HG03064 (cell line): ENCODE results near the gene NTN5.

ENCODE experiments used
- ATAC-seq: cut with Tn5 transposase; IDR thresholded peaks from one replicate; pipeline ENCODE4 v1.9.1; 2021; ENCODE audit warnings: low read depth; ENCODE audit not compliant: unreplicated experiment

Gene NTN5

DNA sequence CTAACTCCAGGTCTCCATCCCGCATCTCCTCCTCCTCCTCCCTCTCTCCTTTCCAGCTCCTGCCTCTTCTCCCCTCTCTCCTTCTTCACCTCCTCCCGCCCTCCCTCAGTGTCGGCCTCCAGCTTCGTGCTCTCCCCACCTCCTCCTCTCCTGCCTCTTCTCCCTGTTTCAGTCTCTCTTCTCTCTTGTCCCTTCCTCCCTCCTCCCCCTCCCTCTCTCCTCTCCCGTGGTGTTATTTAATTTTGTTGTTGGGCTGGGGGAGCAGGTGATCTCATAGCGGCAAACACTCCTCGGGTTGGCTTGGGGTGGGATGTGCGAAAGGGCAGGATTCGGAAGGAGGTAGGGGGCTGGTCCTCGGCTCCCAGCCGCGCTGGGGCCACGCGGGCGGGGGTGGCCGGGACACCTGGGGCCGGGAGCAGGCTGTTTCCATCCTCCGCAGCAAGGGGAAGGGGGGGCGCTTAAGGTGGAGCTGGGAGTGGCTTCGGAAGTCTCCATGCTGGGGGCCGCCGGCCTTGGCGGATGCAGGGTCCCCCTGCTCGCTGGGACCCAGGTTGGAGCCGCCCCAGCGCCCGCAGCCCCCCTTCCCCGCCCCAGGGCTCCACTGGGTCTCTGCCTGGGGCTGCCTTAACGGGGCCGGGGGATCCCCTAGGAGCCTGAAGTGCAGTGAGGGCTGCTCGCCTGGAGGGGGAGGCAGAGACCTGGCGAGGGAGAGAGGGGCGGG, 26.7 kb downstream of the NTN5 start, which contains the start of gene CA11:
CA11 (minus strand) TSS at position 187 of the 721 bp plus-strand sequence. CDS start 555 bp downstream, outside the sequence.
- peak; percentile 68 for ATAC-seq

DNA sequence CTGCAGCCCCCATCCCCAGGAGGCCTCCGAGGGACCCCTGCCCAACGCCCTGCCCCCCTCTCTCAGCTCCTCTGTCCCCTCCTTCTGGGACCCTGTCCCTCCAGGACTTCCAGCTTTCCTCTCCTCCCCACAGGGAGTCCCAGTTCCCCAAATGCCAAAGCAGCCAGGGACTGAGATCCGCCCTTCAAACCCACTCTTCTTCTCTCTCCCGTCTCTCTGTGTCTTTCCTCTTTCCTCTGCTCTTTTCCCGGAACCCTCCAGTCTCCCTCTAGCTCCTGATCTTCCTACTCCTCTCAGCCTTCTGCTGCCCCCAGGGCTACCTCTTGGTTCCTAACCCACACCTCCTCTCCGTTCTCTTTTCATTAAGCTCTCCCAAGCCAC, 27.2 kb downstream of the NTN5 start:
- ATAC-seq = no peak

DNA sequence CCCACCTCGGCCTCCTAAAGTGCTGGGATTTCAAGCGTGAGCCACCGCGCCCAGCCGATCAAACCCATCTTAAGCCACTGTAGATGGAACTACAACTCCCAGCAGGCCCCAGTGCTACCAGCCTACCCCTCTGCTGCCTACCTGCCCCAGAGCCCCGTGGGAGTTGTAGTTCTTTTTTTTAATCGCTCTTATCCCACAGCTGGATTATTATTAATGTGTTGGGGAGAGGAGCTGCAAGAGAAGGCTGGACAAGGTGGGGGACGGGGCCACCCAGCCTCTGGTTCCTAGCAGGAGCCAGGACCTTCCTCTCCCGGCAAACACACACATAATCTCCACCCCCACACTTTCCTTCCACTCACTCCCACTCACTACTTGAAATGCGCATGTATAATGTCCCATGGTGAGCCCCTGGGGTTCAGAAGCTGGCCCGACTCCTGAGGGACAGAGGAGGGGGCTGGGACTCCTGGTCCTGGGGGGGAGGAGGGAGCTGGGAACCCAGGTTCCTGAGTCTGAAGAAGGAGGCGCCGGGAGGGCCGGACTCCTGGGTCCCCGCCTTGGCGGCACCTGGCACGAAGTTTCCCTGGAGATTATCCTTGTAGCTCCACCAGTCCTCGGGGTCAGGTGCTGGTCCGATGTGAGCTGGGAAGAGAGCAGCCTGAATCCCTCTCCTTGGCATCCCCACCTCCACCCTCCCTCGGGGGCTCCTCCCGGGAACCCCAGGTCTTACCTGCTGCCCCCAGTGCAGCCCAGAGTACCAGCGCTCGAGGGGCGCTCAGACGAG, 27.8 kb downstream of the NTN5 start:
- no peak for ATAC-seq

DNA sequence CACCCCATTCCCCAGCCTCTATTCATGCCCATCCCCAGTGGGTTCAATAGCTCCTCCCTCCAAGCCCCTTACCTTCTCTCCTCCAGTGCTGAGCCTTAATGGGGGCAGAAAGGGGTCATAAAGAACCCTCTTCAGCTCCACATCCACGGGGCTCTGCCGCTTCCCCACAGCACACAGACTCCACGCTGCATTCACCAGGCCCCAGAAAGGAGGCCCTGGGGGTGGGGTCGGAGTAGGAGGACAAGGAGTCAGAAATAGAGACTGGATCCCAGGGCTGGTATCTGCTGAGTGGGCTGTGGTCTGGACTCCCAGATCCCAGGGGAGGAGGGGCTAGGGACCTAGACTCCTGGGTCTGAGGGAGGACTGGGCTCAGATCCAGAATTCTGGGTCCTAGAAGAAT, 28.5 kb downstream of the NTN5 start:
- ATAC-seq = no peak

DNA sequence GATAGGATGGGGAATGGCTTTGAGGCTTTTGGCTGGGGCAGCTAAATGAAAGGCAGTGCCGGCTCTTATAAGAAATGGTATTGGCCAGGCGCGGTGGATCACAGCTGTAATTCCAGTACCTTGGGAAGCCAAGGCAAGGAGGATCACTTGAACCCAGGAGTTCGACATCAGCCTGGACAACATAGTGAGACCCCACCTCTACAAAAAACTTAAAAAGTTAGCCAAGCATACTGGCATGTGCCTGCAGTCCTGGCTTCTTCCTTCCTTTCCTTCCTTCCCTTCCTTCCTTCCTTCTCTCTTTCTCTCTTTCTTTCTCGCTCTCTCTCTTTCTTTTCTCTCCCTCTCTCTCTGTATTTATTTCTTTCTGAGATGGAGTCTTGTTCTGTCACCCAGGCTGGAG, 30.0 kb downstream of the NTN5 start:
- ATAC-seq = no peak

DNA sequence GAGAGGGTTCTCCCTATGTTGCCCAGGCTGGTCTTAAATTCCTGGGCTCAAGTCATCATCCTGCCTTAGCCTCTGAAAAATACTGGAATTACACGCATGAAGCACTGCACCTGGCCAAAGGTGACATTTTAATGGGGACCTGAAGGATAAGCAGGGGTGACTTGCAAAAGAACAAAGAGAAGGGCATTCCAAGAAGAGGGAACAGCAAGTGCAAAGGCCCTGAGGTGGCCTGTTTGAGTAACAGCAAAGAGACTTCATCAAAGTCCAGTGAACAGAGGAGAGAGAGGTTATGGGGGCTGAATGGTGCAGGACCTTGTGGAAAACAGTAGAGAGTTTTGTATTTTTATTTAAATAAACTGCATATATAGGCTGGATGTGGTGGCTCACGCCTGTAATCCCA, 31.0 kb downstream of the NTN5 start:
- ATAC-seq = no peak

DNA sequence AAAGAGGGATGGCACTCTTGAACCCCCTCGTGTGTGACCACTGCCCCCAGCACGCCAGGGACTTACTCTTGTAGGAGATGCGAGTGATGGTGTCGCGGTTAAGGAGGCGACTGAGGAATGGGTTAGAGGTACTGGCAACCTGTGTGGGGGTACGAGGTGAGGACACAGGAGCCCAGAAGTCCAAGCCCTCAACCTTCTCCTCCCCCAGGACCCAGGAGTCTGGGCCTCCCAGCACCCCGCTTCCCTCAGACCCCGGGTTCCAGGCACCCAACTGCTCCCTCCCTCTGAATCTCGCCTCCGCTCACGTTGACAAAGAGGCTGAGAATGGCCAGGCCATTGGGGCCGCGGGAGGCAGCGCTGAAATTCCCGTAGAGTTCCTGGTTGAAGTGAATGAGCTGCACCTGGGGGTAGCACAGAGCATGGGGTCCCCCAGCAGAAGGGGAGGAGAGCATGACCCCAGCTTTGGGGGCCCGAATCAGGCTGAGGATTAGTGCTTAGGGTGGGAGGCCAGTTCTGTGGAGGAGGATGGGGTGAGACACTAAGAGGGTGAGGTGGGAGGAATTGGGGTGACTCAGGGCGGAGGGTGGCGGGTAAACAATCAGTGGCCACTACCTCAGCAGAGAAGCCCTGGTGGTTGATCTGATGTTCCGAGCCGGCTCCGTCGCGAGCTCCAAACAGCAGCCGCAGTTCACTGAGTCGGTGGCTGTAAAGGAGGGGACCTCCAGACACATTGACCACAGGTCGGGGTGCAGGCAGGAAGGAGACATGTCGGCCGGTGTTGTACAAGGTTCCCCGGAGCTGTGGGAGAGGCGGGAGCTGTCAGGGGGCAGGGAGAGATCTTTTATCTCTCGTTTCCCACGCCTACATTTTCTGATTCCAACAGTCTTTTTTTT, 33.1 kb downstream of the NTN5 start:
- no peak for ATAC-seq

DNA sequence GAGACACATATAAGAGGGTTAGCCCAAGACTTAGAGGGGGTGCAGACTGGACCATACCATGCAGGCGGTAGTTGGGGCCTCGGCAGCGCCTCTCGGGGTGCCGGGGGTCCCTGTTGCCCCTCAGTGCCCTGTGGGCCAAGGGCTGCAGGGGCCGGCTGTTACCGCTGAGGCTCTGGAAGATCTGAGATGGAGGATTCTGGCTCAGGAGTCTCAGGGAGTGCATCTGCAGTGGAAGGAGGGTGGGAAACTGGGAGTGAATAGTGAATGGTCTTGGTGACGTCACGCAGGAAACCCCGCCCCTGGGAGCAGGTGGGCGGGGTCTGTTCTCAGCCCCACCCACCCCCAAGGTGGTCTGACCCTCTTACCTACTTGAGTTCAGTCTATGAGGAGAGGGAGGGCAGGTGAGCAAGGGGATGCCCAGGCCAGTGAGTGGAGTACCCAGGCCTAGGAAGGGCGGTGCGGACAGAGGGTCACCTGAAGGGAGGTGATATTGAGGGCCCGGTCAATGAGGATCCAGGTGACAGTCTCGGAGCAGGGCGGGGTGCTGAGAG, 33.9 kb downstream of the NTN5 start:
- ATAC-seq = no peak

DNA sequence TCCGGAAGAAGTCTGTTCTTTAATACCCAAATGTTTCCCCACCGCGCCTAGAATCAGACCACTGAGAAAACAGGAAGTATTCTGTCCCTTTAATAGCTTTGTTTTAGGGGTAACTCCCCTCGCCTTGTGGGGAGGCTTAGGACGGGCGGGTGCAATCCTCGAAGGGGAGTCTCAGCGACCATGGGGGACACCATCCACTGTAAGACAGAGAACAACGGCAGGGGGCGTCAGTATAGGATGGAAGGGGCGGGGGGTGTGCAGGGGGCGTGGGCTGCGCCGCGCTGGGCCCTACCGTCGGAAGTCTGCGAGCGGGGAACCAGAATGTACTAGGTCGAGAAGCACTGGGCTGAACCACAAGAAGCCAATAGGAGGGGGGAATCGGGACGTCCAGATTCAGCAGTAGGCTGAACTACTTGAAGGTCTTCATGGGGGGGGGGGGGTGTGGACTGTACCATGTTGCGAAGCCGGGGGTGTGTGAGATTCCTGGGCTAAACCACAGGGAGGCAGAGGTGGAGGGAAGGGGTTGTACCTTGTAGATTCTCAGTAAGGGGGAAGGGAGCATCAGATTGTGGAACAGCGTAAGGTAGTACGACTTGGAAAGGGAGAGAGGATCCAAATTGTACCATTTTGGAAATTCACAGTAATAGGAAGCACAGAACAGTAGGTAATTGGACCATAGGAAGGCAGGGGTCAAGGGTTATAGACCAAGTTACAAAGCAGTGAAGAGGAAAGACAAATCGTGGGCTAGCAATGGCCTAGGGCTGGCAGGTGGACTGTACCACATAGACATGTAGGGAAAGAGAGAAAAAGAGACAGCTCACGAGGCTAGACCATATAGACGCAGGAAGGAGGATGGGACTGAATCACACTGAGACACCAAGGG, 34.6 kb downstream of the NTN5 start:
- no peak for ATAC-seq

DNA sequence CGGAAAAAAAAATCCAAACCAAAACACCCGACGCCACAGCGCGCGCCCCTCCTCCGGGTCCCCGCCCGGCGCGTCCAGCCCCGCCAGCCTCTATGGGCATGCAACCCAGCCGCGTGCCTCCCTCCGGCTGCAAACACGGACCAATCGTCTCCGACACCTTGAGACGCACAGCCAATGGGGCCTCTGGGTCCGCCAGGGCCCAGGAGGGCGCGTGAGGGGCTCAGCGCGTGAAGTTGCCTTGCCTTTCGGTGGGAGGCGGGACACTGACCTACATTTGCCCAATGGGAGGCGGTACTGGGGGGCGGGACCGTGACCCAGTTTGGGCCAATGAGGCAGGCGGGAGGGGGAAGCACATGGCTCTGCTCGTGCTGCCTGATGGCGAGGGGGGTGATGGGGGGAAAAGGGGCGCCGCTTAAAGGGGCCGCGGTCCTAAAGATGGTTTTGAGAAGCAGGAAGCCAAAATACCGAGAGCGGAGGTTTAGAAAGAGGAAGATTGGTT, 35.3 kb downstream of the NTN5 start:
- peak; percentile 50 for ATAC-seq

DNA sequence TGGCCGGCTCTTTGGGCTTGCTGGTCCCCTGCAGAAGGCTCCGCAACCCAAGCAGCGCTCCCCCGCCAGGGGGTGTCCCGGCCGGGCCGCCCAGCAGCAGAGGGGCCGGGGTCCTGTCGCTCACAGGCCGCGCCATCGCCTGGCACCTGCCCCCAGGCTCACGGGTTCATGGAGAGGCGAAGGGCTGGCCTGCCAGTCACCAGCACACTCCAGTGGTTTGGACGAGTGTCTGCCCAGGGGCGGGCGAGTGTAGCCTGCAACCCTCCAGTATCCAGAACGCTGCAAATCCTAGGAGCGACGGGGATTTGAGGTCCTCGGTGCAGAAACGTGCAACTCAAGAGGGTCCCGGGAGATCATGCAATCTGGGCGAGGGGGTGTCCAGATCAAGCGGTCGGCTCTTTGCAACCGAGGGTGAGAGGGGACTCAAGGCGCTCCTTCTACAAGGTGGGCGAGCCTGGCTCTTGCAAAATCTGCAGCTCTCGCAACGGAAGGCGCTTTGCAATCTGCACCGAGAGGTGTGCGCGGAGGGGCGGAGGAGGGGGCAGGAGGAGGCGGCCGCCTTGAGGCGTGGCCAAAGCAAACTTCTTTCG, 35.9 kb downstream of the NTN5 start, which contains the start of gene DBP:
DBP (minus strand) TSS at position 521 of the 590 bp plus-strand sequence; CDS start at position 136, 385 bp downstream.
- ATAC-seq = peak; percentile 2

DNA sequence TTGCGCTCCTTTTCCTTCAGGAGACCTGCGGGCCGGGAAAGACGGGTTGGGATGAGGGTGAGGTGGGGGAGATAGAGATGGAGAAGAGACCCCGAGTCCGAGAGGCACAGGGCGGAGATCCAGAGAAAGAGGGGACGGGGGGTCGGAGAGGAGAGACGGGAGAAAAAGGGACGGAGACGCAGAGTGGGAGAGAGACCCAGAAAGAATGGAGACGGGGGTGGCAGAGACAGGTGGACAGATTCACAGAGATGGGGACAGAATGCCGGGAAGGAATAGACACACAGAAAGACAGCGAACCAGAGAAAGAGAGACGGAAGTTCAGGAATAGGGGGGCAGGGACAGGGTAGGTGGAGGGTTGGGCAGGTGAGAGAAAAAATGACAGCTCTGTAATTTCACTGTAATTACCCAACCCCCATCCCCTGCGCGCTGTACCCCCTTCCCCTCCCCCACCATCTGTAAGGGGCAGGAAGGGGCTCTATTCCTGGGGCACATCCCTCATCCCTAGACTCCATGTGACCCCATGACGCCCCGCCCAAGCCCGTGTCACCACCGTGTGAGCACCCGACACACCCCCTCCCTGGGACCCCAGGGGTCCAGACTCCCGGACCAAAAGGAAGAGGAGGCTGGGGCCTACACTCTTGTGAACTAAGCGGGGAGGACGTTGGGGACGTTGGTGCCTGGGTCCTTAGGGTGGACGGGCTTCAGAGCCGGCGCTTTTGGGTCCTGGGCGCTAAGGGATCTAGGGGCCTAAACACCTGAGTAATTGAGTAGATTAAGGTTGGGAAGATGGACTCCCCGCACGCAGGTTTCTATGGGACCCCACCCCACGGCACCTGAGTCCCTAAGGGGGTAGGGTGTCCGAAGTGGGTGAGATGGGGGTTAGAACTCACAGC, 36.6 kb downstream of the NTN5 start:
- ATAC-seq = no peak

DNA sequence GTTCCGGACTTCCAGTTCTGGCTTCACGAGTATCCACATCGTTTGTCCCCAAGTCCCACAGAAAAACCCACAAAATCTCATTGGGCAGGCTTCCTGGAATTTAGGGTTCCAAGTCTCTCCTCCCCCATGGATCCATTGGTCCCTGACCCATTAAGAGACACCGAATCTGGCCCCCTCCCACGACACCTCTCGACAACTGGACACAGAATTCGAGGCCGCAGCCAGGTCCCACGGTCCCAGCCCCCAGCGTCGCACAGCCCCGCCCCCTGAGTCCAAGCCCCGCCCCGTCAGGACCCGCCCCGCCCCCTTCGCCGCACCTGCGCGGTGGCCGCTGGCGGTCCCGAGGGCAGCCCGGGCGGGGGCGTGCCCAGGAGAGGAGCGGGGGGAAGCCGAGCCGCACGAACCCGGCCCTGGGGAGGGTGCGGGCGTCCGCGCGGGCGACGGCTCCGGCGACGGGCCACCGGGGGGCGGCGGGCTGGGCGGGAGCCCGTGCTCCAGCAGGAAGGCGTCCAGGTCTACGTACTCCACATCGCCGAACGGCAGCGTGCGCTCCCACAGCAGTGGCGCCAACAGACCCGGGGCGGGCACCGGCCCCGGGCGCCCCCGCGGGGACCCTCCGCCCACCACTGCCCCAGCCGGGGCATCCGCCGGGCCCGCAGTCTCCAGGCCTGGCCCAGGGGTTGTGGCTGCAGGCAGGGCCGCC, 37.4 kb downstream of the NTN5 start:
- ATAC-seq = no peak

DNA sequence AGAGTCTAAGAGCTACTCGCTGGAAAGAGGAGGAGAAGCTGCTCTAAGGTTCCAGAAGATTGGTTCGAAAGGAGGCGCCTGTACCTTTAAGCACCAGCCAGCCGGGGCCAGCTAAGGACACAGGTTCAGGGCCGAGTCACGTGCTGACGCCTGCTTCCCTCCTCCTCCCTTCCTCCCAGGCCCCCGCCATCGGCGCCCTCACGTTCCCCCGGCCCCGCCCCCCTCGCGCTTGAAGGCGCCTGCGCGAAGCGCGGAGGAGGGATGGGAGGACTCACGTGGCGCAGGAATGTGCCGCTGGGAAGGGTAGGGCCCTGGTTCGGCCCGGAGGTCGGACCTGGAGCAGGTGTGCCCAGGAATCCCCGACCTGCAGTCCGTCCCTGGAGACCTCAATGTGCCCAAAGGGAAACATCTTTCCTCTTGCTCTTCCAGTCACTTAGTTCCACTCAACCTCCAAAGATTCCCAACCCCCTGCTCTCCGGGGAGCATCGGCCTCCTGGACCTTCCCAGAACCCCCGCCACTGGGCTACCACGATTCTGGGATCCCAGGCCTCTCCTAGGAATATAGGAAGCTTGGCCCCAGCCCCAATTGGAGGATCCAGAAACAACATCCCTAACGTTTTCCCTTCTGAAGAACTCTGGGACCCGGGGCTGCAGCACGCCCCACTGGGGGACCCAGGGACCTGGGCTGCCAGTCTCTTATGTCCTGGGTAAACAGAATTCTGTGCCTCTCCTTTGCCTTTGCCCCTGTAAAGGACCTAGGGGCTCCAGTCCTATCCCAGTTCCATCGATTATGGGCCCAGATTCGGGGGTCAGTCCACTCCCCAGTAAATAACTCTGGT, 38.2 kb downstream of the NTN5 start:
- ATAC-seq = no peak

DNA sequence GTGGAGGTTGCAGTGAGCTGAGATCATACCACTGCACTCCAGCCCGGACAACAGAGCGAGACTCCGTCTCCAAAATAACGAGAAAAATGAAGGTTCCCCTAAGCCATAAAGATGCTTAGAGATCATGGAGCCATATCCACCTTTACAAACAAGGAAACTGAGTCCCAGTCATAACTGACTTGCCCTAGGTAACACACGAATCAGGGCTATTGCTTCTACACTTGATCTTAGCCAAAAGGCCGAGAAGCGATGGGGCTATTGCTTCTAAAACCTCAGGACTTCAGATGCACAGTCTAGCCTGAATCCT, 38.8 kb downstream of the NTN5 start:
- ATAC-seq = no peak

DNA sequence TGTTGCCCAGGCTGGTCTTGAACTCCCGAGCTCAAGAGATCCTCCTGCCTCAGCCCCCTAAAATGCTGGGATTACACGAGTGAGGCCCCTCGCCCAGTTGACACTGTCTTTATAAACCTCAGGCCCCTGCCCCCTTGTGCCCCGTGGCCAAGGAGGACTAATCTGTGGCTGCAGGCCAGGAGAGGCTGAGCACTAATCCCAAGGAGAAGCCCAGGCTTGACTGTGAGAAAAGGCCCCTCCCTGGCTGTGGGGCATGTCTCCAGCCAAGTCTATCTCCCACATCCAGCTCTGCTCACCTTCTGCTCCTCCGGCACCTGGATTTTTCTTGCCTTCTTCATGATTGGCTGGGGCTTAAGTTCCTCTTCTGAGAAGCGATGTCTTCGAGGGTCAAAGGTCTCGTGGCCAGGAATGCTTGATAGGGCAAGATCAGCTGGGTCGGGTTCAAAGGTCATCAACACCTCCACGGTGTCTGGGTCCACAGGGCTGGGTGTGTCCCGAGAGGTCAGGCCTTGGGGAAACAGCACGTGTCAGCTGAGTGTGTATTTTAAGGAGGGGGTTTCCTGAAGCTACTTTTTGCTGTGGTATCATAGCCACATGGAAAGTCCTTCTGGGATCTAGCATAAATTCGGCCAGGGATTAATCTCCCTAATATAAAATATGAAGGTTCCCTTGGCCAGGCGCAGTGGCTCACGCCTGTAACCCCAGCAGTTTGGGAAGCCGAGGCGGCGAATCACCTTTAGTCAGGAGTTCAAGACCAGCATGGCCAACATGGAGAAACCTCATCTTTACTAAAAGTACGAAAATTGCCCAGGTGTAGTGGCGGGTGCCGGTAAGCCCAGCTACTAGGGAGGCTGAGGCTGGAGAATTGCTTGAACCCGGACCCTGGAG, 39.4 kb downstream of the NTN5 start:
- no peak for ATAC-seq
